C4-2B (cell line): Measurements from ENCODE around the gene RXRA.

Experiments used
- H3K27ac ChIP-seq: fragments of 450-650 bp; 2 replicates; pipeline ENCODE4 v1.5.1; 2017
- ZFX ChIP-seq: fragments of 450-650 bp; IDR thresholded peaks from 2 replicates; pipeline ENCODE4 v1.6.1; 2017
- TF ChIP-seq, protein P1 (sequence below): fragments of 450-650 bp; conservative IDR thresholded peaks from 2 replicates; pipeline ENCODE4 v1.5.1; 2017; ENCODE audit warnings: mild to moderate bottlenecking

The RXRA gene

DNA sequence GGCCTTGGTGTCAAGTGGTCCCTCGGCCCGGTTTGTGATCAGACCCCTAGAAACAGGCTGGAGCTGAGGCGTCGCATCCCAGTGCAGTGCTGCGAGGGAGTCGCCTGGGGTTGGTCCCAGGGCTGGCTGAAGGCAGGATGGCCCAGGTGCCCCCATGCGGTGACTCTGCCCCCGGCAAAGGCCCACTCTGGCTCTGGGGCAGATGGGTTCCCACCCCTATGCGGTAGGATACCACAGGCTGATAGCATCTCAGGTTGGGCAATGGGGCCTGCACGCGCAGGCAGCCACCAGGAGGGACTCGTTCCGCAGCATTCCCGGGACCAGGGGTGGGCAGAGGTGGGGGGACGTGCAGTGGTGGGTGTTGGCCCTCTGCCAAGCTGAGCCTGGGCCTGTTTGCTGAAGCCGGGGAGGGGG, 86.0 kb downstream of the RXRA start:
- no peak for TF ChIP-seq ZFX
- H3K27ac ChIP-seq, result no peak overlapping the region

DNA sequence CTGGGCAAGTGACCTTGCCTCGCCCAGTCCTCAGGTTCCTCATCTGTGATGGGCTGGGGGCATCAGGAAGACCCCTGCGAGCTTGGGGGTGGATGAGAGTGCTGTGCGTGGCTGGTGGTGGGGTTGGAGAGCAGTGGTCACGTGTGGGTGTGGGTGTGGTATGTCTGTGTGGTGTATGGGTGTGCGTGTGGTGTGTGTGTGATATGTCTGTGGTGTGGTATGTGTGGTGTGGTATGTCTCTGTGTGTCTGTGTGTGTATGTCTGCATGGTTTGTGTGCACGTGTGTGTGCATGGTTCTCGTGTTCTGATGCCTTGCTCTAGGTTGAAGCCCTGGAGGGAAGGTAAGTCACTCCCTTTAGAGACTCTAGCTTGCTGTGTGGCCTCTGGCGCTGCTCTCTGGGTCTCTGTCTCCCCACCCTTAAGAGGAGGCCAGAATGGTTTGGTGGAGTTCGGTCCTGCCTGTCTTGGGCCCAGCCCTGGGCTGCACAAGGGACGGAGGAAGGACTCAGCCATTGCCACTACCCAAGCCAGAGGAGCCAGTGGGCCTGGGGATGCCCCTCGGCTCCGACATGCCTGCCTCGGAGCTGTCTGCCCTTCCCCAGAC, 87.0 kb downstream of the RXRA start:
- H3K27ac ChIP-seq, result no peak overlapping the region; the same call in 1 of the 2 replicates
- TF ChIP-seq, protein P1, sequence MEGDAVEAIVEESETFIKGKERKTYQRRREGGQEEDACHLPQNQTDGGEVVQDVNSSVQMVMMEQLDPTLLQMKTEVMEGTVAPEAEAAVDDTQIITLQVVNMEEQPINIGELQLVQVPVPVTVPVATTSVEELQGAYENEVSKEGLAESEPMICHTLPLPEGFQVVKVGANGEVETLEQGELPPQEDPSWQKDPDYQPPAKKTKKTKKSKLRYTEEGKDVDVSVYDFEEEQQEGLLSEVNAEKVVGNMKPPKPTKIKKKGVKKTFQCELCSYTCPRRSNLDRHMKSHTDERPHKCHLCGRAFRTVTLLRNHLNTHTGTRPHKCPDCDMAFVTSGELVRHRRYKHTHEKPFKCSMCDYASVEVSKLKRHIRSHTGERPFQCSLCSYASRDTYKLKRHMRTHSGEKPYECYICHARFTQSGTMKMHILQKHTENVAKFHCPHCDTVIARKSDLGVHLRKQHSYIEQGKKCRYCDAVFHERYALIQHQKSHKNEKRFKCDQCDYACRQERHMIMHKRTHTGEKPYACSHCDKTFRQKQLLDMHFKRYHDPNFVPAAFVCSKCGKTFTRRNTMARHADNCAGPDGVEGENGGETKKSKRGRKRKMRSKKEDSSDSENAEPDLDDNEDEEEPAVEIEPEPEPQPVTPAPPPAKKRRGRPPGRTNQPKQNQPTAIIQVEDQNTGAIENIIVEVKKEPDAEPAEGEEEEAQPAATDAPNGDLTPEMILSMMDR, result no peak
- TF ChIP-seq ZFX, result no peak

DNA sequence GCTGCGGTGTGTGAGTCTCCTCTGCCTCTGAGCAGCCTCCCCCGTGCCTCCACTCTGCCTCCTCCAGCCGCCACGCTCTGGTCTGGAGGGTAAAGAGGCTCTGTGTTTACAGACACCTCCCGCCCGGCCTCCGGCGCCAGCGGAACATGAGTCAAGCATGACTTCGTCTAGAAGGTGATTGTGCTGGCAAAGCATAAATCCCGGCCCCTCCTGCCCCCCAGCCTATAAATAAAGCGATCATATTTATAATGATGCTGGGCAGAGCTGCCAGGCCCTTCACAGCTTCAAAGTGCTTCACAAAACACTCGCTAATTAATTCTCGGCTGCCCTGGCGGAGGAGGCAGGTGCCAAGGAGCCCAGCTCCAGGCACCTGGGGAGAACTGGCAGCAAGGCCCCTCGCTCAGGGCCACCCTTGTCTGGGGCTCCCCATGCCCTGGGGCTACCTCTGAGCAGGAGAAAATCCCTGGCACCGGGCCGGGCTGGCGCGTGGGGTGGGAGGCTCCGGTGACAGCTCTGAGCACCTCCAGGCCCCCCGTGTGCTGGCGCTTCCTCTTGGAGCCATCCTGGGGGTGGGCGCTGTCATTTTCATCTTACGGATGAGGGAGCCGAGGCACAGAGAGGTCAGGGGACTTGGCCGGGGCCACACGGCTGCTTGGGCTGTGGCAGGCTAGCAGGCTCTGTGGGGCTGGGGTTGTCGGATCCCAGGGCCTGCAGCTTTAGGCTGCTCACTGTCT, 87.8 kb downstream of the RXRA start:
- TF ChIP-seq, protein P1, result no peak
- TF ChIP-seq ZFX, result no peak
- H3K27ac ChIP-seq, result no peak overlapping the region

DNA sequence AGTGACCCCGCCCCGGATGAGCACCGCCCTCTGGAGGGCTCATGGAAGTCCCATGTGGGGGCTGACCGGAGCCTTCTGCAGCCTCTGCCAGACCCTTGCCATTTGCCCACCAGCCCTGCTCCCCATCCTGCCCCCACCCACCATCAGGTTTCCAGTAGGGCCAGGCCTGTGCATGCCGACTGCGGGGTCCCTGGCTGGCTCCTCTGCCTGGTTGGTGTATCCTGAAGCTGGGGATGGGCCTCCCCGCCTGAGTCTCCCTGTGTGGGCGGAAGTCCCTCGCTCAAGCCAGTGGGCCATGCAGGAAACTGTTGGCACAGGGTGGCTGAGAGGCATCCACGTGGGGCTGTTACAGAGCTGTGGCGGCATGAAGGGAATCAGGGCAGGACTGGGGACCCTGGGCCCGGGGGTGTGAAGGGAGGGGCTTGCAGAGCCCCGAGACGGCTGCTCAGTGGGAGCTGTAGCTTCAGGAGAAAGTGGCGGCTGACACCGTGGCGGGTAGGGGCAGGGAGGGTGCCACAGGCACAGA, 88.7 kb downstream of the RXRA start:
- no peak for TF ChIP-seq ZFX
- no peak overlapping the region for H3K27ac ChIP-seq

DNA sequence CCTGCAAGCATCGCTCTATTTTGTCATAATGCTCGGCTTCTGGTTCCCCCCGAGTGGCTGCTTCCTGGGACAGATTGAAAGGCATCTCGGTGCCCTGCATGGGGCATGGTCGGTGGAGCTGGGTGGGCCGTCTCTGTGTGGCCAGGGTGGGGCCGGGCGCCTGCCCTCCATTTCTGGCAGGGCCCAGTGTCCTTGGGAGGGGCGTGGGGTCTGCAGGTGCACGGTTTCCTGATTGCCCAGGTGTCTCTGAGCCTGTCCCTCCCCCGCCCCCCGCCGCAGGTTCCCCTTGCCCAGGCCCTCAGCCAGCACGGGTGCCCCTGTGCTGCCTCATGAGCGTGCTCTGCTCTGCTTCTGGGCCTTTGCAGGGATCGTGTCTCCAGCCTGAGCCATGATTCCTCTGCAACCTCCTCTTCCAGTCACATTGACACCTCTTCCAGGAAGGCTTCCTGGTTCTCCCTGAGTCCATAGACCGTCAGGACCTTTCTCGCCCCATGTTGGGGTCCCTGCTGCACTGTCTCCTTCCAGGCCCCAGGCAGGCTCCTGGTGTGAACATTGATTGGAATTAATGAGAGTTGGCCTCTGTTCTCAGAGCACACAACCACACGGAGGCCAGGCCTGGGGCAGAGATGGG, 90.2 kb downstream of the RXRA start:
- H3K27ac ChIP-seq, result no peak overlapping the region
- TF ChIP-seq, protein P1, result no peak
- TF ChIP-seq ZFX, result no peak

DNA sequence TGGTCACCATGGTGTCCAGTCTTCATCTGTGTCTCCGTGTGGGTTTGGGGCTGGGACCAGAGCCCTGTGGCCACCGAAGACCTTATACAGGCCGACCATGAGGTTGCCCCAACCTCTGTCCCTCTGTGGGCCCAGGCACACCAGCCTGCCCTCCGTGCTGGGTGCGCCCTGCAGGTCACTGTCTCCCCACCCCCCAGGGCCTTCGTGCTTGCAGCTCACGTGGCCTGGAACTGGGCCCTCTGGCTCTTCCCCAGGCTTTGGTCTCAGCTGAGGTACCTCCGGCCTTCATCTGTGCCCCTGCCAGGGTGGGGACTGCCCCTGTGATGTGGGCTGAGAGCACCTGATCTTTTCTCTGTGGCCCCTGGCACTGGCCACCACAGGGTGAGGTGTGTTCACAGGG, 92.1 kb downstream of the RXRA start:
- H3K27ac ChIP-seq, result no peak overlapping the region
- no peak for TF ChIP-seq ZFX
- TF ChIP-seq, protein P1, result no peak

DNA sequence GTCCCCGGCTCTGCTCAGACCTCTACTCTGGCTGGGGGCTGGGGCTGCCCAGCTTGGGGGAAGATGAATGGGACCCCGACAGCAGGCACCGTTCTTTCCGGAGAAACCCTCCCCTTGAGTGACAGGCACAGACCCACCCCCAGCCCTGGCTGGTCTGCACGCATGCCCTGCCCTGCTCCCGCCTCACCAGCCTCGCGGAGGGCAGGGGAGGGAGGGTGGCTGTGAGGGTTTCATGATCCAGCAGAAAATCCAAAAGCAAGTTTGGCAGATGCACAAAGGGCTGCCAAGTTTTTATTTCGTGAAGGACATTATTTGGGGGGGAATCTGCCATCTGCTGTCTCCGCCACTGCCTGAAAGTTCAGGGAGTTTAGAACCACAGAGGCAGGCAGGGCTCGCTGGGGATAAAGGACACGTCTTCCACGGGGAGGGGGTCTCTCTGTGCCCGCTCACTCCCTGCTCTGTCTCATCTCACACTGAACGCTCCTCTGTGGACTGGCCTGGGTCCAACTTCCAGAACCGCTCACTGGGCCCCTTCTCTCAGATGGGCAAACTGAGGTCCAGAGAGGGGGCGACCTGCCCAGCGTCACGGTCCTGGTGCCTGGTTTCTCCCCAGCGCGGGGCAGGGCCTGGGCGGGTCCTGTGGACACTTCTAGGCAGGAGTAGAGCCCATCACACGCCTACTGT, 92.9 kb downstream of the RXRA start:
- no peak overlapping the region for H3K27ac ChIP-seq
- TF ChIP-seq, protein P1, result no peak

DNA sequence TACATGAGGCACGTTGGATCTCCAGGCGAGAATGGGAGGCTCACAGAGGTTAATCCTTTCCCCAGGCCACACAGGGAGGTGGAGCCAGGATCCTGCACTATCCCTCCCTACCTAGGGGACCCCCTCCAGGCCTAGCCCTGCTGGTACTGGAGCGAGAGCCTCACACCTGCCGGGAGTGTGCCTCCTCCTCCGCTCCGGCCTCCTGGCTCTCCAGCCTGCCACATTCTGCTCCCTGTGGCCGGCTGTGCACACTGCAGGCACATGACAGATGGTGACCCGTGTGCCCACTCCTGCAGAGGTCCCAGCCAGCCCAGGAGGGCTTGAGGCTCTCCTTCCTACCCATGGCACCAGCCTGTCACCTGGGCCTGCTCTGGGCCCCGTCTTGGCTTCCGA, 93.4 kb downstream of the RXRA start:
- no peak overlapping the region for H3K27ac ChIP-seq
- no peak for TF ChIP-seq ZFX
- TF ChIP-seq, protein P1, result no peak; the same call in 1 of the 2 replicates
